Measurements from ENCODE around the gene LDB3. TPM values are rescaled to one million over a fixed set of nuclear protein-coding genes. Genes with fewer than 3 reads are reported as not detected.

LDB3 gene
- total RNA-seq, 1 experiment from 2014 or later = 0.20 TPM

GRCh38 chr10:86711513-86712316 lies 43.4 kb downstream of the LDB3 start:
- Histone ChIP-seq H3K36me3 (ENCODE audit: control insufficient read depth in 1 of 2, insufficient read depth in 2 of 2, low read length in 2 of 2) (no peaks in the 10 kb centered on the region), H3K27me3 (ENCODE audit: insufficient read depth, low read length) (no peaks in the 10 kb centered on the region), H3K9me3 (ENCODE audit: control insufficient read depth in 1 of 2, insufficient read depth in 1 of 2, low read depth in 1 of 2, low read length in 2 of 2) (no peaks in the 10 kb centered on the region), H3K4me1 (ENCODE audit: control insufficient read depth in 1 of 2, insufficient read depth in 2 of 2, low read length in 2 of 2) (peaks cover 8 to 19% of the 10 kb centered on the region in 2 experiments; a peak in 3 of 4 replicates), H4K20me1 (ENCODE audit: insufficient read depth) (no peaks in the 10 kb centered on the region), H3K9me2 (ENCODE audit: insufficient read depth) (no peaks in the 10 kb centered on the region), H2AFZ (ENCODE audit: low read depth, low read length, poor library complexity, severe bottlenecking) (peak overlapping the region; percentile 77), H3K4me3 (replicated peaks in 1 of 2; ENCODE audit: low read depth in 1 of 2, low read length in 2 of 2) (peak overlapping the region; percentile 63 to 87), H3K4me2 (ENCODE audit: low read length) (peak overlapping the region; percentile 99), H3K79me2 (ENCODE audit: insufficient read depth, low read length) (no peaks in the 10 kb centered on the region), H3K9ac (ENCODE audit: low read length) (peak overlapping the region; percentile 84), H3K27ac (ENCODE audit: low read depth, low read length) (peak overlapping the region; percentile 98)
- DNase-seq (ENCODE audit: low read depth, low spot score) (no peak), ATAC-seq (peak; percentile 55)
- BruUV-seq (replicated peaks) = no TSS peak
- intact Hi-C loops (cut with micrococcal nuclease) = loop anchor here (5.0 kb wide), 2 partner anchors 186 to 251 kb away; no protein-coding TSS in a partner anchor
- CTCF ChIA-PET = interaction anchor here (0.6 kb wide), 1 partner anchor 248 kb away, joined by 3 read pairs; no protein-coding TSS in a partner anchor
- RAD21 ChIA-PET (ENCODE audit: low non-redundant PET in 1 of 2, low total read pairs in 2 of 2, uncharacterized antibody in 2 of 2, unreplicated experiment in 2 of 2) = no interaction called here
- POLR2A ChIA-PET = interaction anchor here (0.7 kb wide), 1 partner anchor 139 kb away, joined by 3 read pairs; no protein-coding TSS in a partner anchor
- TF ChIP-seq FOSL1 (IDR thresholded peaks at IDR 0.05; ENCODE audit: low read depth) (no peak), EGR1 (IDR thresholded peaks at IDR 0.05; ENCODE audit: low read depth) (no peak), CTCF (IDR thresholded peaks at IDR 0.05 in 2 of 3, conservative IDR thresholded peaks at IDR 0.05 in 1 of 3; ENCODE audit: borderline replicate concordance in 1 of 3, insufficient read depth in 1 of 3, low read depth in 2 of 3, low read length in 2 of 3) (no peak), ATF3 (IDR thresholded peaks at IDR 0.05) (no peak), ZNF274 (IDR thresholded peaks at IDR 0.05; ENCODE audit: low read depth, low read length) (no peak), ZFX (IDR thresholded peaks at IDR 0.05) (peak; percentile 95)

Data from HCT116 (cell line).